MG63 (cell line): ENCODE results near the gene HGS. TPM values are rescaled to one million over a fixed set of nuclear protein-coding genes. Genes with fewer than 3 reads are reported as not detected.
"Not testable (repeated sequence)": the region's sequence is repeated elsewhere in the genome, so short reads cannot be mapped to it uniquely, and the experiment has no call there.

Experiments used
- DNase-seq: peaks from one replicate; pipeline ENCODE4 v3.0.0-alpha.2; 2020
- H3K27me3 ChIP-seq: fragments of 250-450 bp; sonication (Bioruptor Pico); 2 replicates; pipeline ENCODE4 v1.5.1; 2020; ENCODE audit warnings: mild to moderate bottlenecking, moderate library complexity
- H3K36me3 ChIP-seq: fragments of 250-450 bp; sonication (Bioruptor Pico); 2 replicates; pipeline ENCODE4 v1.5.1; 2020; ENCODE audit warnings: mild to moderate bottlenecking, moderate library complexity
- H3K4me3 ChIP-seq: fragments of 250-450 bp; sonication (Bioruptor Pico); 2 replicates; pipeline ENCODE4 v1.5.1; 2020; ENCODE audit warnings: mild to moderate bottlenecking, moderate library complexity
- H3K9me3 ChIP-seq: fragments of 250-450 bp; sonication (Bioruptor Pico); 2 replicates; pipeline ENCODE4 v1.5.1; 2020; ENCODE audit warnings: mild to moderate bottlenecking, moderate library complexity
- total RNA-seq: library from RNA; depleted of rRNA; stranded (reverse); fragments of >200 nt; shearing (Covaris generic); gene quantifications from 2 replicates; pipeline ENCODE4 v1.2.3, GENCODE V29; 2014; ENCODE audit warnings: low replicate concordance

HGS gene
- total RNA-seq, 1 experiment from 2014 or later: 116 TPM

DNA sequence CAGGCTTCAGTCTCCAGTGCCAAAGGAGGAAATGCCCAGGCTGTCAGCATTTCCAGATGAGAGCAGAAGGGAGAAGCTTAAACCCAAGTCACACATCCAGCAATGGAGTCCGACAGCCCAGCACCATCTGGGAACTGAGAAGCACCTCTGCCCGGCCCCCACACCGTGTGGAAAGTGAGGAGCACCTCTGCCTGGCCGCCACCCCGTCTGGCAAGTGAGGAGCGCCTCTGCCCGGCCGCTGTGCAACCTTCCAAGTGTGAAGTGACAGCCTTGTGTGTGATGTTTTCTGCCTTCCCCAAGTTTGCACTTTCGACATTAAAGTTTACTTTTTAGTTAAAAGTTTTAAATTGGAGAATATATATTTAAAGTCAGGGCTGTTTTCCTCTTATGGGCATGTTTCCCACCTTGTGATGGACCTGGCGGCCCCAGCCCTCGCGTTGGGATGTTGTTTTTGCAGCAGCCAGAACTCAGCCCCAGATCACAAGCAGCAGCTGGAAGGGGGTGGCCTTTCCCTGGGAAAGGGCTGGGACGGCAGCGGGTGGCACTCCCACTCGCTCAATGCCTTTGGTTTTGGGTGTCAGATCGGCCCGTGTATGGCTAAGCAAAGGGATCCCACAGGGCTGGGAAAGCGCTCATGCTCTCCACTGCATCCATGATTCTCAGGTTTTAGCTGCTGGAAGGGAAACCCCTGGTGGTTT lies 10.1 kb upstream of the HGS start:
- Histone ChIP-seq H3K9me3 (no peaks in the 10 kb centered on the region), H3K36me3 (peaks cover 57% of the 10 kb centered on the region), H3K4me3 (no peak overlapping the region), H3K27me3 (no peaks in the 10 kb centered on the region)
- DNase-seq: no peak

DNA sequence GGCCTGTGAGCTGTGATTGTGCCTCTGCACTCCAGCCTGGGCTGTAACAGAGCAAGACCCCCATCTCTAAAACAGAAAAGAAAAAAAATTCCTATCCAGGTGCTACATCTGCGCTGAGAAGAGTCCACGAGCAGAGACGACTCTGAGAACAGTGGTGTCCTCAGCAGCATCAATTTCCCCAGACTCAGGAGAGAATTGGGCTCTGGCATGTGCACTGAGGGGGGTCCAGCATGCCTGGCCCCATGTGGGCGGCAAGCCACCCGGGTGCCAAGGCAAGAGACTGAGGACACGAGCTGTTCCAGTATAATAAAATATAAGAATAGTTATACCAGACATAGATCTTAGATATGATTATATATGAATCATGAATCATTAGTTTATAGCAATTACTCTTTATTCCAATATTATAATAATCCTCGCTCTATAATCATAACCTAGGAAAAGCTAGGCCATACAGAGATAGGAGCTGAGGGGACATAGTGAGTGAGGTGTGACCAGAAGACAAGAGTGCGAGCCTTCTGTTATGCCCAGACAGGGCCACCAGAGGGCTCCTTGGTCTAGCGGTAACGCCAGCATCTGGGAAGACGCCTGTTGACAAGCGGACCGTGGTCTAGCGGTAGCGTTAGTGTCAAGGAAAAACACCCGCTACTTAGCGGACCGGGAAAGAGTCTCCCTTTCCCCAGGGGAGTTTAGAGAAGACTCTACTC lies 8.1 kb upstream of the HGS start:
- H3K27me3 ChIP-seq, H3K9me3 ChIP-seq, H3K4me3 ChIP-seq, DNase-seq: not testable (repeated sequence)
- peaks cover 48% of the 10 kb centered on the region for H3K36me3 ChIP-seq

DNA sequence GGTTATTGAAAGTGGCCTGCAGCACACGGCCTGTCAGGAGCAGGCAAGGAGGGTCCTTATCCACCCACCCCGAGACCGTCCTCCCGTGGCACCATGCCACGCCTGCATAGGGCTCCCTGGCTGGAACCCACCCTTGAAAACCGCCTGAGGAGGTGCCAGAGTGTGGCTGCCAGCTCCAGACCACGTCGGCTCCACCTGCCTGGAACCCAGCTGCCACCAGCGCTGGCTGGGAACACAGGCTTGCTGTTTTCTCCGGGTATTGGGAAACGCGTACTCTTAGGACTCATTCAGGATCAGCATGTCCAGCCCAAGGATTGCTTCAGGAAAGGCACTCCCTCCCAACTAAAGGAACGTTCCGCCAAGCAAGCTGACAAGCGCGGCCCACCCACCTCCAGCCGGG lies 6.9 kb upstream of the HGS start:
- Histone ChIP-seq H3K36me3 (peaks cover 48% of the 10 kb centered on the region), H3K4me3 (no peak overlapping the region), H3K27me3 (no peaks in the 10 kb centered on the region), H3K9me3 (no peaks in the 10 kb centered on the region)
- DNase-seq: no peak

DNA sequence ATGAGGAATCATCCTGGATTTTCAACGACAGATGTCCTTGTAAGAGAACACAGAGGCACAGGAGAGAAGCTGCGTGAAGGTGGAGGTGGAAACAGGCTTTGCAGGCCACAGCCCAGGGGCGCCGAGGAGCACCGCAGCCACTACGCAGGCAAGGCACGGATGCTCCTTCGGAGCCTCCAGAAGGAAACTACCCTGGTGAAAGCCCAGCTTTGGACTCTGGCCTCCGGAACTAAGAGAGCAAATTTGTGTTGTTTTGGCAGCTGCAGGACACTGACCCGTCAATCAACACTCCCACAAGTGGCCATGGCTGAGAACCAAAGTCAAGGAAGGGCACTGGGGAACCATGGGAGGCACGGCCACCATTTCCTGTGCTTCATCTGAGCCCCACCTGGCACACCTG lies 3.7 kb upstream of the HGS start:
- no peak for DNase-seq
- Histone ChIP-seq H3K9me3 (no peaks in the 10 kb centered on the region), H3K27me3 (no peaks in the 10 kb centered on the region), H3K4me3 (no peak overlapping the region), H3K36me3 (peaks cover 34% of the 10 kb centered on the region)

DNA sequence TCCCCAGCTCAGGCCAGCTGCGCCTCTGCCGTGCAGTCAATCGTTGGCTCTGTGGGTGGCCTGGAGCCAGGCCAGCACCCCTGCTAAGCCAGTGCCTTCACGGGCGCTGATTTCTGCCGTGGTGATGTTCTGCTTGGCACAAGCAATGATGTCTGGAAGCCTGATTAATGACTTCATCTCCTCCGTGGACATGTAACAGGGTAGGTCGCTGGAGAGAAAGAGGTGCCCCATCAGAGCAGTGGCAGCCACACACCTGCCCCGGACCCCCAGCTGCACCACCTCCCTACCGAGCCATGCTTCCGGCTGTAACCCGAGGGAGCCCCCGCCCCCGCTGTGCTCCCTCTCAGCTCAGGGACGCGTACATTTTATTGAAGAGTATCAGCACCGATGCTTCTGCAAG lies 2.1 kb upstream of the HGS start:
- Histone ChIP-seq H3K27me3 (no peaks in the 10 kb centered on the region), H3K36me3 (peaks cover 46% of the 10 kb centered on the region), H3K9me3 (no peaks in the 10 kb centered on the region), H3K4me3 (no peak overlapping the region; the same call in 1 of the 2 replicates)
- peak; percentile 68 for DNase-seq

- H3K9me3 ChIP-seq: no peaks in the 10 kb centered on the region
- peak overlapping the region; percentile 83 for H3K4me3 ChIP-seq
- no peak for DNase-seq
- no peaks in the 10 kb centered on the region for H3K27me3 ChIP-seq
- H3K36me3 ChIP-seq: peaks cover 56% of the 10 kb centered on the region
Measured at GRCh38 chr17:81682565-81683207, 1.1 kb upstream of the HGS start.

DNA sequence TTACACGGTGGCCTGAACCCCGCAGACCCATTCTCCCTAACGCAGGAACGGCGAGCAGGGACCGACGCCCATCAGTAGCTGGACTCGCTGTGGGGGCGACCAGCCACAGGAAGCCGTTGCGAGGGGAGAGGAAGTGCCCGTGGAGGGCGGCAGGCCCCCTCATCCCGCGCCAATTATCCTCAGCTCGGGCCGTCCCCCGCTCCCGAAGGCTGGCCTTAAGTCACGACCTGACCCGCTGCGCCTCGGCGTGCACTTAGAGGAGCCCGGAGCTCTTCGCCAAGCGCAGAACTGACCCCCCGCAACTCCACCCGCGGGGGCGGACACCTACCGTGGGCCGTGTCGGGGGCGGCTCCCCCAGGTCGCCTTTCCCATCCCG lies 615 bp upstream of the HGS start:
- DNase-seq: peak; percentile 40
- H3K27me3 ChIP-seq: no peaks in the 10 kb centered on the region
- H3K4me3 ChIP-seq: peak overlapping the region; percentile 83
- no peaks in the 10 kb centered on the region for H3K9me3 ChIP-seq
- H3K36me3 ChIP-seq: peaks cover 61% of the 10 kb centered on the region

GRCh38 chr17:81684442-81684911 lies 666 bp downstream of the HGS start:
- H3K9me3 ChIP-seq: no peaks in the 10 kb centered on the region
- H3K36me3 ChIP-seq: peaks cover 71% of the 10 kb centered on the region
- DNase-seq: no peak
- H3K4me3 ChIP-seq: peak overlapping the region; percentile 83
- no peaks in the 10 kb centered on the region for H3K27me3 ChIP-seq

GRCh38 chr17:81685108-81685507 lies 1.3 kb downstream of the HGS start:
- Histone ChIP-seq H3K27me3 (no peaks in the 10 kb centered on the region), H3K36me3 (peaks cover 74% of the 10 kb centered on the region), H3K9me3 (no peaks in the 10 kb centered on the region), H3K4me3 (peak overlapping the region; percentile 83)
- DNase-seq: peak; percentile 76

DNA sequence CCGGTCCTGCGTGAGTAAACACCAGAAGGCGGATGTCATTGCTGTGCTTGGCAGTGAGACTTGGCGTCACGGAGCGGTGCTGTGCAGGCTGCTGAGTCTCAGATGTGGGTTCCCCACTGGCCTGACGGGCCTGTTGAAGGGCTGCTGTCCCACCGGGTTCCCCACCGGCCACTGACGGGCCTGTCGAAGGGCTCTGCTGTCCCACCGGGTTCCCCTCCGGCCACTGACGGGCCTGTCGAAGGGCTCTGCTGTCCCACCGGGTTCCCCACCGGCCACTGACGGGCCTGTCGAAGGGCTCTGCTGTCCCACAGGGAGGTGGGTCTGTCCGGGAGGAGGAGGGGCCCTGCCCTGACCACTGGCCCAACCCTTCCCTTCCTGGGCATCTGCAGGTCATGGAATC lies 2.8 kb downstream of the HGS start:
- DNase-seq: no peak
- H3K27me3 ChIP-seq: no peaks in the 10 kb centered on the region
- no peak overlapping the region for H3K4me3 ChIP-seq
- no peaks in the 10 kb centered on the region for H3K9me3 ChIP-seq
- H3K36me3 ChIP-seq: peaks cover 74% of the 10 kb centered on the region

GRCh38 chr17:81687770-81688541 lies 4.1 kb downstream of the HGS start:
- no peaks in the 10 kb centered on the region for H3K27me3 ChIP-seq
- no peaks in the 10 kb centered on the region for H3K9me3 ChIP-seq
- H3K4me3 ChIP-seq: no peak overlapping the region
- peaks cover 80% of the 10 kb centered on the region for H3K36me3 ChIP-seq
- DNase-seq: no peak

GRCh38 chr17:81688616-81689015 lies 4.8 kb downstream of the HGS start:
- Histone ChIP-seq H3K36me3 (peaks cover 86% of the 10 kb centered on the region), H3K4me3 (no peak overlapping the region)

DNA sequence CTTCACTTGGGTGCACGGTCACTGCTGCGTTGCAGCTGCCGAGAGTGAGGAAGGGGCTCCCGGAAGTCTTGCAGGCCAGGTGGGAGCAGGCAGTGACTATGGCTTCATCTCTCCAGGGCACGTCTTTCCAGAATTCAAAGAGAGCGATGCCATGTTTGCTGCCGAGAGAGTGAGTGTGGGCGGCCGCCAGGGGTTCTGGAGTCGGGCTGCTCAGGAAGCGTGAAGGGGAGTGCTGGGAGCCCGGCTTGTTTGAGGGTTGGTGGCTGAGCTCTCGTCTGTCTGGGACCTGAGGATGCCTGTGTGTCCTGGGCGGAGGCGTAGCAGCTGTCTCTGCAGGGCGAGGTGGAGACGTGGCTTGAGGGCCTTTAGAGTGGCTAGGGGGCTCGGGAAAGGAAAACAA lies 6.3 kb downstream of the HGS start:
- no peak for DNase-seq
- peaks cover 95% of the 10 kb centered on the region for H3K36me3 ChIP-seq
- no peak overlapping the region for H3K4me3 ChIP-seq
- no peaks in the 10 kb centered on the region for H3K27me3 ChIP-seq
- H3K9me3 ChIP-seq: no peaks in the 10 kb centered on the region

More at GRCh38 chr17:81688616-81689015, 4.8 kb downstream of the HGS start:
- H3K27me3 ChIP-seq: no peaks in the 10 kb centered on the region
- DNase-seq: no peak
- H3K9me3 ChIP-seq: no peaks in the 10 kb centered on the region

DNA sequence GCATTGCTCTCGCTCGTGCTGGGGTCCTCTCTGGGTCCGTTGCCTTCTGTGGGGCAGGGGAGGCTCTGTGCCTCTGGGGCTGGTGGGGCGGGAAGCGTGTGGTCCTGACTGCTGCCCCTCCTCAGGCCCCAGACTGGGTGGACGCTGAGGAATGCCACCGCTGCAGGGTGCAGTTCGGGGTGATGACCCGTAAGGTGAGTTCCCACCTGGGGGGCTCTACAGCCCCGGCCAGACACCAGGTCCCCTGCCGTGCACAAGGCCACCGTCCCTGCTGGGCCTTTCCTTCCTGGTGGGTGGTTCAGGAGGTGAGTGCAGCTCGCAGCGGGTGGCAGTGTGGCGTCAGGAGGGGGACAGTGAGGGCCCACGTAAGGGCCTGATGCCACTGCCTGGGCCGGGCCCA lies 6.7 kb downstream of the HGS start:
- Histone ChIP-seq H3K36me3 (peaks cover 96% of the 10 kb centered on the region), H3K4me3 (no peak overlapping the region), H3K9me3 (no peaks in the 10 kb centered on the region), H3K27me3 (no peaks in the 10 kb centered on the region)
- no peak for DNase-seq

DNA sequence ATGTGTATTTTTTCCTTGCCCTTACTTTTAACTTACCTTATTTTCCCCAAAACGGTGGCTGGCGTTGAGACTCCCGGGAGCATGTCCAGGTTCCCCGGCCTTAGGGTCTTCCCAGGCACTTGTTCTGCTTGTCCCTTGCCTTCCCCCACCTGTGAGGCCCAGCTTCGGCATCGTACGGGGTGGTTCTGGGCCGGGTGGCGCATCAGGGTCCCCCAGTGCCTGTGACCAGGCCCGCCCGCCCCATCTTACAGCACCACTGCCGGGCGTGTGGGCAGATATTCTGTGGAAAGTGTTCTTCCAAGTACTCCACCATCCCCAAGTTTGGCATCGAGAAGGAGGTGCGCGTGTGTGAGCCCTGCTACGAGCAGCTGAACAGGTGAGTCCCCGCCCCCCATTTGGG lies 7.4 kb downstream of the HGS start:
- no peak for DNase-seq
- Histone ChIP-seq H3K36me3 (peaks cover 97% of the 10 kb centered on the region), H3K9me3 (no peaks in the 10 kb centered on the region), H3K4me3 (no peak overlapping the region), H3K27me3 (no peaks in the 10 kb centered on the region)

GRCh38 chr17:81691608-81692007 lies 7.8 kb downstream of the HGS start:
- DNase-seq: no peak
- H3K36me3 ChIP-seq: peaks cover 97% of the 10 kb centered on the region
- no peak overlapping the region for H3K4me3 ChIP-seq
- H3K9me3 ChIP-seq: no peaks in the 10 kb centered on the region
- no peaks in the 10 kb centered on the region for H3K27me3 ChIP-seq
